Spleen (tissue), 13 donors: ENCODE results near the gene LRRC37A. TPM values are rescaled to one million over a fixed set of nuclear protein-coding genes. Genes with fewer than 3 reads are reported as not detected.
A peak's percentile ranks its signal among the peaks of the same experiment; 100 is the strongest.
"Not testable (repeated sequence)": the region's sequence is repeated elsewhere in the genome, so short reads cannot be mapped to it uniquely, and the experiment has no call there.

ENCODE experiments used
- DNase-seq: peaks from one replicate; pipeline ENCODE4 v3.0.0-alpha.2; 2020
- H3K27ac ChIP-seq, 8 donors: fragments of 200-600 bp; sonication (generic) in 7 of 8; 1 replicate in 4 of 8; 2 replicates in 4 of 8; pipeline versions ENCODE4 v1.5.0 to v1.8.0; 2016 to 2021; ENCODE audit warnings: inconsistent platforms in 4 of 8, mild to moderate bottlenecking in 4 of 8, moderate library complexity in 1 of 8
- H3K27me3 ChIP-seq, 7 donors: fragments of 200-600 bp; sonication (generic) in 6 of 7; replicated peaks in 1 of 7; 1 replicate in 4 of 7; 2 replicates in 3 of 7; pipeline versions ENCODE4 v1.5.0 to v1.8.0; 2016 to 2021; ENCODE audit warnings: inconsistent platforms in 3 of 7, mild to moderate bottlenecking in 1 of 7
- H3K36me3 ChIP-seq, 6 donors: fragments of 200-600 bp; sonication (generic) in 5 of 6; 1 replicate in 4 of 6; 2 replicates in 2 of 6; pipeline versions ENCODE4 v1.5.0 to v1.8.0; 2016 to 2021; ENCODE audit warnings: inconsistent platforms in 2 of 6
- H3K4me1 ChIP-seq, 6 donors: fragments of 200-600 bp; sonication (generic) in 5 of 6; 1 replicate in 3 of 6; 2 replicates in 3 of 6; pipeline versions ENCODE4 v1.5.0 to v1.8.0; 2016 to 2021; ENCODE audit warnings: inconsistent platforms in 3 of 6
- H3K4me3 ChIP-seq, 8 donors: fragments of 200-600 bp; sonication (generic) in 7 of 8; 1 replicate in 4 of 8; 2 replicates in 4 of 8; pipeline versions ENCODE4 v1.5.0 to v1.8.0; 2016 to 2021; ENCODE audit warnings: inconsistent platforms in 4 of 8, mild to moderate bottlenecking in 4 of 8, moderate library complexity in 2 of 8
- H3K9me3 ChIP-seq, 8 donors: fragments of 200-600 bp; sonication (generic) in 7 of 8; 1 replicate in 4 of 8; 2 replicates in 4 of 8; pipeline versions ENCODE4 v1.5.0 to v1.8.0; 2016 to 2021; ENCODE audit warnings: inconsistent platforms in 4 of 8
- CTCF ChIP-seq, 11 experiments: fragments of 200-600 bp in 7 of 11; fragments of 450-650 bp in 4 of 11; sonication (generic) in 4 of 11; IDR thresholded peaks in 8 of 11; conservative IDR thresholded peaks in 3 of 11; 1 replicate in 7 of 11; 2 replicates in 4 of 11; pipeline versions ENCODE4 v1.4.0 to v1.8.0; 2016 to 2021; ENCODE audit warnings: antibody characterized with exemption in 11 of 11, inconsistent platforms in 4 of 11, mild to moderate bottlenecking in 1 of 11
- POLR2AphosphoS5 ChIP-seq, 3 donors: sonication (generic); formaldehyde crosslinking; IDR thresholded peaks; one replicate each; pipeline ENCODE4 v1.5.1; 2017; ENCODE audit warnings: antibody characterized with exemption in 3 of 3
- WGBS, 5 donors: extraction: QIAGEN DNeasy Blood & Tissue Kit in 3 of 5; methylation state at CpG; one replicate each; pipeline versions ENCODE4 v1.1.5 to v1.1.7; 2013 to 2018; 5-methylcytosine and 5-hydroxymethylcytosine counted together
- intact Hi-C: fragments of 100-400 bp; cut with DNase I; formaldehyde crosslinking; loops from one replicate; pipeline ENCODE4 v1.15.0; 2023; ENCODE audit warnings: low total_unique reads
- long read RNA-seq, 2 donors: transcript quantifications; one replicate each; lab custom pipeline, GENCODE V29; 2026
- polyA plus RNA-seq, 3 donors: library from polyadenylated mRNA; stranded (reverse); fragments of 200-250 nt; gene quantifications; one replicate each; pipeline ENCODE4 v1.2.1, GENCODE V29; 2013
- total RNA-seq, 7 donors: library from RNA; depleted of rRNA in 3 of 7; stranded (reverse); fragments of >200 nt in 3 of 7; fragmentation: NEBNext Ultra II Directional in 4 of 7; extraction: Animal tissue kit (Norgen Biotek cat#: 25700) in 4 of 7; gene quantifications; one replicate each; pipeline versions ENCODE4 v1.1.0 to v1.2.1, GENCODE V29; 2016 to 2021
- donor health status: healthy with polysubstance abuse.
- donor health status: DM: no; HTN: no; CAD: no; lungs with moderate emphysema.
- donor health status: DM: no; HTN: no; CAD: no.
- donor health status: Bipolar disorder and iron deficiency.
- donor health status: healthy.
- donor health status: DM: no; HTN: no; CAD: no.
- donor health status: DM: yes; HTN: yes; CAD: no.

The LRRC37A gene
- total RNA-seq (10 to 100 TPM in 1 of 7 donors, 1 to 10 TPM in 6; 3.7 to 12.6 (median 5.6) TPM), polyA plus RNA-seq (1 to 10 TPM in 1 of 3 donors, under 1 TPM in 2; 0.74 to 1.3 (median 0.99) TPM)
- long read RNA-seq, donor 1: 0 reads
- long read RNA-seq, donor 2: 0 reads

GRCh38 chr17:46294831-46295230, at the start of gene LRRC37A:
Gene LRRC37A (plus strand): TSS chr17:46295131. CDS start chr17:46295134, 3 bp downstream.
- intact Hi-C loops, H3K27ac ChIP-seq, H3K9me3 ChIP-seq, H3K36me3 ChIP-seq, DNase-seq, H3K4me3 ChIP-seq, H3K27me3 ChIP-seq: not testable (repeated sequence)
- peaks cover 6 to 17% (median 12%) of the 10 kb centered on the region in 6 donors for H3K4me1 ChIP-seq
- WGBS, 5 donors: no CpG with 5 or more reads among the region's 16 CpGs

- H3K9me3 ChIP-seq, DNase-seq, intact Hi-C loops, H3K4me1 ChIP-seq, H3K27me3 ChIP-seq, H3K36me3 ChIP-seq, H3K27ac ChIP-seq, H3K4me3 ChIP-seq: not testable (repeated sequence)
- WGBS, 5 donors: 86 to 93% (median 91%) methylated on average over 3 of the region's 3 CpGs
These were observed 45.8 kb upstream of the LRRC37A start for GRCh38 chr17:46249153-46249552.

GRCh38 chr17:46252804-46253203, 42.1 kb upstream of the LRRC37A start:
- WGBS, 5 donors: 89 to 94% (median 92%) methylated on average over 12 to 29 of the region's 31 CpGs
- DNase-seq, H3K27me3 ChIP-seq, H3K36me3 ChIP-seq, H3K4me3 ChIP-seq, H3K27ac ChIP-seq, H3K9me3 ChIP-seq, intact Hi-C loops, H3K4me1 ChIP-seq: not testable (repeated sequence)

- H3K27ac ChIP-seq, H3K4me3 ChIP-seq, H3K27me3 ChIP-seq, intact Hi-C loops, H3K4me1 ChIP-seq, H3K36me3 ChIP-seq, H3K9me3 ChIP-seq: not testable (repeated sequence)
- DNase-seq: peak; percentile 94
- peak in 10 of 11 experiments; percentile 36 to 79 (median 70) for TF ChIP-seq CTCF (IDR thresholded peaks at IDR 0.05 in 8 of 11, conservative IDR thresholded peaks at IDR 0.05 in 3 of 11)
- WGBS, 5 donors: 25 to 40% (median 30%) methylated on average over 6 to 8 of the region's 8 CpGs
These were observed 41.2 kb upstream of the LRRC37A start for GRCh38 chr17:46253722-46254121.

GRCh38 chr17:46254215-46254614, 40.7 kb upstream of the LRRC37A start:
- WGBS, 5 donors: 85 to 95% (median 95%) methylated on average over 3 to 6 of the region's 6 CpGs
- H3K27ac ChIP-seq, H3K9me3 ChIP-seq, intact Hi-C loops, H3K4me1 ChIP-seq, DNase-seq, H3K4me3 ChIP-seq, H3K36me3 ChIP-seq, H3K27me3 ChIP-seq: not testable (repeated sequence)

GRCh38 chr17:46256369-46256768, 38.6 kb upstream of the LRRC37A start:
- WGBS, 5 donors: 80 to 97% (median 81%) methylated on average over 1 of the region's 1 CpG
- H3K27me3 ChIP-seq, DNase-seq, H3K36me3 ChIP-seq, intact Hi-C loops, H3K27ac ChIP-seq, H3K9me3 ChIP-seq, H3K4me3 ChIP-seq: not testable (repeated sequence)
- peaks cover 0 to 12% (median 3%) of the 10 kb centered on the region in 6 donors for H3K4me1 ChIP-seq

GRCh38 chr17:46259845-46260661, 34.9 kb upstream of the LRRC37A start:
- H3K9me3 ChIP-seq, intact Hi-C loops, H3K27me3 ChIP-seq, H3K36me3 ChIP-seq: not testable (repeated sequence)
- peak in 1 of 3 donors; percentile 17 for TF ChIP-seq POLR2AphosphoS5 (IDR thresholded peaks at IDR 0.05)
- Histone ChIP-seq H3K27ac (peak overlapping the region in 2 of 8 donors; percentile 33 to 42), H3K4me3 (peak overlapping the region; percentile 7 to 65 (median 31)), H3K4me1 (peaks cover 0 to 20% (median 3%) of the 10 kb centered on the region in 6 donors)
- WGBS, 5 donors: 1 to 8% (median 6%) methylated on average over 11 to 40 of the region's 62 CpGs
- peak; percentile 76 for DNase-seq
